DND-41 (cell line): ENCODE measurements around the gene ROGDI.

ENCODE experiments used
- ATAC-seq: fragments of 200-7000 bp; cut with Tn5 transposase; 3 replicates; pipeline ENCODE4 v1.9.1; 2021; ENCODE audit warnings: low read depth; ENCODE audit not compliant: insufficient read depth
- DNase-seq: peaks from one replicate; pipeline ENCODE4 v3.0.0-alpha.2; 2020
- H2AFZ ChIP-seq: 2 replicates; pipeline ENCODE4 v1.6.0; 2012; ENCODE audit warnings: low read depth, low read length
- H3K27ac ChIP-seq: 2 replicates; pipeline ENCODE4 v1.5.1; 2012; ENCODE audit warnings: low read length, inconsistent platforms
- H3K27me3 ChIP-seq: fragments of 200-600 bp; sonication (generic); 2 replicates; pipeline ENCODE4 v1.6.0; 2012; ENCODE audit warnings: low read length, mild to moderate bottlenecking, inconsistent platforms; ENCODE audit not compliant: insufficient read depth, poor library complexity
- H3K36me3 ChIP-seq: 2 replicates; pipeline ENCODE4 v1.5.1; 2012; ENCODE audit warnings: low read length, inconsistent platforms; ENCODE audit not compliant: insufficient read depth
- H3K4me1 ChIP-seq: 2 replicates; pipeline ENCODE4 v1.5.1; 2012; ENCODE audit warnings: mild to moderate bottlenecking, low read length; ENCODE audit not compliant: insufficient read depth
- H3K4me2 ChIP-seq: 2 replicates; pipeline ENCODE4 v1.6.0; 2012; ENCODE audit warnings: mild to moderate bottlenecking, moderate library complexity, low read length, inconsistent platforms; ENCODE audit not compliant: insufficient read depth
- H3K4me3 ChIP-seq, 2 experiments: fragments of 200-600 bp in 1 of 2; shearing (Covaris generic) in 1 of 2; 2 replicates each; pipeline ENCODE4 v1.5.1; 2012 to 2016; ENCODE audit warnings: inconsistent platforms in 2 of 2, low read length in 2 of 2, mild to moderate bottlenecking in 2 of 2, low read depth in 1 of 2, moderate library complexity in 1 of 2
- H3K79me2 ChIP-seq: 2 replicates; pipeline ENCODE4 v1.6.0; 2012; ENCODE audit warnings: low read length, inconsistent platforms; ENCODE audit not compliant: insufficient read depth
- H3K9ac ChIP-seq: 2 replicates; pipeline ENCODE4 v1.6.0; 2012; ENCODE audit warnings: low read depth, mild to moderate bottlenecking, inconsistent platforms, low read length, moderate library complexity
- H3K9me3 ChIP-seq: 2 replicates; pipeline ENCODE4 v1.5.1; 2012; ENCODE audit warnings: low read length, moderate library complexity, mild to moderate bottlenecking, inconsistent platforms; ENCODE audit not compliant: insufficient read depth, severe bottlenecking
- H4K20me1 ChIP-seq: 2 replicates; pipeline ENCODE4 v1.6.0; 2012; ENCODE audit warnings: low read length; ENCODE audit not compliant: insufficient read depth
- CTCF ChIP-seq: IDR thresholded peaks from 2 replicates; pipeline ENCODE4 v1.5.1; 2012; ENCODE audit warnings: borderline replicate concordance, low read length, moderate library complexity, mild to moderate bottlenecking; ENCODE audit not compliant: poor library complexity, severe bottlenecking; ENCODE audit errors: extremely low read depth
- EZH2 ChIP-seq: IDR thresholded peaks from 3 replicates; pipeline ENCODE4 v1.6.1; 2012; ENCODE audit warnings: borderline replicate concordance, low read depth, mild to moderate bottlenecking, moderate library complexity, low read length, inconsistent platforms; ENCODE audit not compliant: severe bottlenecking

Gene ROGDI

GRCh38 chr16:4788489-4788889 is 13.9 kb downstream of the ROGDI start:
- Histone ChIP-seq H3K4me1 (no peaks in the 10 kb centered on the region), H3K79me2 (no peaks in the 10 kb centered on the region), H3K27ac (no peak overlapping the region), H3K27me3 (no peaks in the 10 kb centered on the region), H3K36me3 (no peaks in the 10 kb centered on the region), H3K9ac (no peak overlapping the region), H2AFZ (no peak overlapping the region), H3K4me3 (no peak overlapping the region), H3K9me3 (no peaks in the 10 kb centered on the region), H4K20me1 (no peaks in the 10 kb centered on the region), H3K4me2 (no peak overlapping the region)
- DNase-seq = no peak
- no peak for ATAC-seq
- TF ChIP-seq CTCF (no peak), EZH2 (no peak)

GRCh38 chr16:4787627-4788482 is 14.6 kb downstream of the ROGDI start, which contains the start of gene SEPTIN12:
Gene SEPTIN12 (minus strand): TSS chr16:4788345. CDS start chr16:4787645, 700 bp downstream.
- ATAC-seq (peak; percentile 37; the same call in 1 of the 3 replicates), DNase-seq (no peak)
- no peaks in the 10 kb centered on the region for H3K27me3 ChIP-seq
- no peak within 1 kb of the TSS for H3K9ac ChIP-seq
- TF ChIP-seq EZH2 = no peak
- TF ChIP-seq CTCF = peak; percentile 15
- H3K27ac ChIP-seq = no peak within 1 kb of the TSS
- no peaks in the 10 kb centered on the region for H4K20me1 ChIP-seq
- H3K4me3 ChIP-seq = no peak within 1 kb of the TSS
- H3K9me3 ChIP-seq = no peaks in the 10 kb centered on the region
- H3K4me2 ChIP-seq = no peak within 1 kb of the TSS
- H3K79me2 ChIP-seq = no peaks in the 10 kb centered on the region
- H3K36me3 ChIP-seq = no peaks in the 10 kb centered on the region
- no peaks in the 10 kb centered on the region for H3K4me1 ChIP-seq
- H2AFZ ChIP-seq = no peak within 1 kb of the TSS

- H3K9ac ChIP-seq = no peak overlapping the region
- ATAC-seq = no peak
These were observed 15.4 kb downstream of the ROGDI start for GRCh38 chr16:4787068-4787467.

More at GRCh38 chr16:4787068-4787467, 15.4 kb downstream of the ROGDI start:
- H2AFZ ChIP-seq = no peak overlapping the region
- no peaks in the 10 kb centered on the region for H3K27me3 ChIP-seq
- TF ChIP-seq CTCF = no peak
- no peak for TF ChIP-seq EZH2
- no peaks in the 10 kb centered on the region for H4K20me1 ChIP-seq
- no peaks in the 10 kb centered on the region for H3K9me3 ChIP-seq
- no peaks in the 10 kb centered on the region for H3K36me3 ChIP-seq
- H3K4me2 ChIP-seq = no peak overlapping the region
- H3K27ac ChIP-seq = no peak overlapping the region
- no peaks in the 10 kb centered on the region for H3K4me1 ChIP-seq
- H3K79me2 ChIP-seq = no peaks in the 10 kb centered on the region
- DNase-seq = no peak
- H3K4me3 ChIP-seq = no peak overlapping the region
